Astrocyte of the spinal cord (primary cell): ENCODE results near the gene BRD4.

Experiments used
- DNase-seq: peaks from one replicate; pipeline ENCODE4 v3.0.0; 2011; ENCODE audit warnings: low read depth, low spot score
- H3K4me3 ChIP-seq: 2 replicates; pipeline ENCODE4 v1.5.1; 2011; ENCODE audit warnings: low read depth, mild to moderate bottlenecking, low read length, moderate library complexity
- in situ Hi-C: cut with HindIII; loops from 2 replicates; pipeline ENCODE4 v1.10.0; 2017; ENCODE audit warnings: low sequenced_read_pairs
- TF ChIP-seq, protein P1 (sequence below): IDR thresholded peaks from 2 replicates; pipeline ENCODE4 v1.5.1; 2012; ENCODE audit warnings: low read depth, mild to moderate bottlenecking, low read length, inconsistent platforms

Gene BRD4

GRCh38 chr19:15374796-15375440 is 42.6 kb upstream of the BRD4 start:
- no peak for DNase-seq
- in situ Hi-C loops = no loop called here
- no peak overlapping the region for H3K4me3 ChIP-seq
- TF ChIP-seq, protein P1, sequence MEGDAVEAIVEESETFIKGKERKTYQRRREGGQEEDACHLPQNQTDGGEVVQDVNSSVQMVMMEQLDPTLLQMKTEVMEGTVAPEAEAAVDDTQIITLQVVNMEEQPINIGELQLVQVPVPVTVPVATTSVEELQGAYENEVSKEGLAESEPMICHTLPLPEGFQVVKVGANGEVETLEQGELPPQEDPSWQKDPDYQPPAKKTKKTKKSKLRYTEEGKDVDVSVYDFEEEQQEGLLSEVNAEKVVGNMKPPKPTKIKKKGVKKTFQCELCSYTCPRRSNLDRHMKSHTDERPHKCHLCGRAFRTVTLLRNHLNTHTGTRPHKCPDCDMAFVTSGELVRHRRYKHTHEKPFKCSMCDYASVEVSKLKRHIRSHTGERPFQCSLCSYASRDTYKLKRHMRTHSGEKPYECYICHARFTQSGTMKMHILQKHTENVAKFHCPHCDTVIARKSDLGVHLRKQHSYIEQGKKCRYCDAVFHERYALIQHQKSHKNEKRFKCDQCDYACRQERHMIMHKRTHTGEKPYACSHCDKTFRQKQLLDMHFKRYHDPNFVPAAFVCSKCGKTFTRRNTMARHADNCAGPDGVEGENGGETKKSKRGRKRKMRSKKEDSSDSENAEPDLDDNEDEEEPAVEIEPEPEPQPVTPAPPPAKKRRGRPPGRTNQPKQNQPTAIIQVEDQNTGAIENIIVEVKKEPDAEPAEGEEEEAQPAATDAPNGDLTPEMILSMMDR = no peak

DNA sequence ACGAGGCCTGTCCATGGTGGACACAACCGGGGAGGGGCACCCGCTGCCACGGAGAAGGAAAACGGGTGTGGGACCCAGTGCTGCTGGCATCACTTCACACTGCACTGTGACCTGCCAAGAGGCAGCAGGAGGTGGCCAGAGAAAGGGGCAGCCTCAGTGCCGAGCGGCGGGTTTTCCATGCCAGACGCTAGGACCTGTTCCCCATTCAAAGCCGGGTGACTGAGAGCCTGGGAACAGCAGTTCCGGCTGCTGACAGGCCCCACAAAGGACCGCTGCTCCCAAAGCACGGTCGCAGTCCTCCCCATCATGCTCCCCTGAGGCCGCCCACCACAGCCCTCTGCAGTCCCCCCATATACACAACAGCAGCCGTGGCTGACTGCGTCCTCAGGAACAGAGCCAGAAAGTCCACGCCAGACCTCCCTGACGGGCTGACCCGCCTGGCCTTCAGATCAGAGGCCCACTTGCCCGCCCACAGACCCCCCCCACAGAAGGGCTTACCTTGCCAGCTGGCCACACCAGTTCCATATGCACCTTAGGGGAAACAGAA is 41.8 kb upstream of the BRD4 start:
- no peak overlapping the region for H3K4me3 ChIP-seq
- no peak for DNase-seq
- in situ Hi-C loops = no loop called here
- TF ChIP-seq, protein P1 = no peak

DNA sequence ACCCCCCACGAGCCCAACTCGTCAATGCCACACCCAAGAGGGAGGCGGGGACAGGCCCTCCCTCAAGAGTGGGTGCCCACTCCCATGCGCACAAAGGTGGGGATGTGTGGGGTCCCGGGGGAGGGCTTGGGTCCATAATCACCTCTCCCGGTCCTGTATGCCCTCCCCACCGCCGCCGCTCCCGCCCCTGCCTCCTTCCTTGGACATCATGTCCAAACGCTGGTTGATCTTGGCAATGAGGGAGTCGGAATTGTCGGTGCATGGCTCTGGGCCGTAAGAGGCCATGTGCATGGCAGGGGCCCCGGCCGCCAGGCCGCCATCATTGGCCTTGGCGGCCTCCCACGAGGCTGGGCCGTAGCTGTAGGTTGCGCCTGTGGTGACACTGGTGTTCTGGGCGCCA is 41.3 kb upstream of the BRD4 start:
- no peak for DNase-seq
- TF ChIP-seq, protein P1 = no peak
- in situ Hi-C loops = no loop called here
- H3K4me3 ChIP-seq = no peak overlapping the region

DNA sequence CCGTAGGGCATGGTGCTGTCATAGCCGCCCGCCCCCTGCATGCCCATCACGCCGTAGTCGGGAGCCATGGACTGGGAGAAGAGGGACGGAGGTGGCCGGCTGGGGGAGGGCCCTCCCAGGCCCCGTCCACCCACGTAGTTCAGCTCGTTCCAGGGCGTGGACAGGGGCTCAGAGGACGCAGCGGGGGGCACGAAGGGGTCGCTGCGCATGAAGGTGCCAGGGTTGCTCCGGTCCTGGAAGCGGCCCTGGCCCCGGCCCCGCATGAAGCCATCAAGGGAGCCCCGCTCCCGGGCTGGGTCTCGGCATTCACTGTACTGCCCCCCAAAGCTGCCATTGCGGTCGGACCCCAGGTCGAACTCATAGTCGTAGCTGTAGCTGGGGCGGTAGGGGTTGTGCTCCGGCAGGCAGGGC is 40.6 kb upstream of the BRD4 start:
- TF ChIP-seq, protein P1 = no peak
- H3K4me3 ChIP-seq = no peak overlapping the region
- in situ Hi-C loops = no loop called here
- DNase-seq = no peak

DNA sequence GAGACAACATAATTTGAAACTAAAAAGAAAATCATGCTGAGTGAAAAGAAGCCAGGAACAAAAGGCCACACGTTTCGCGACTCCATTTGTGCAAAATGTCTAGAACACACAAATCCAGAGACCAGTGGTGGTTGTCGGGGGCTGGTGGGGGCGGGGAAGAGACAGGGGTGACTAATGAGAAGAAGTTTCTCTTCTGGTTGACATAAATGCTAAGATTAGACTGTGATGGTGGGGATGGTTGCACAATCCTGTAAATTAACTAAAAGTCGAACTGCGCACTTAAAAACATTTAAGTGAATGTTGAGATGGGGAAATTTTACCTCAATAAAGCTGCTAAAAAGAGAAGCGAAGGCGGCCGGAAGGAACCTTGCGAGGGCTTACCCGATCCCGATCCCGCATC is 40.1 kb upstream of the BRD4 start:
- TF ChIP-seq, protein P1 = no peak
- no peak for DNase-seq
- no peak overlapping the region for H3K4me3 ChIP-seq

GRCh38 chr19:15371786-15372380 is 39.5 kb upstream of the BRD4 start:
- in situ Hi-C loops = no loop called here
- DNase-seq = no peak
- TF ChIP-seq, protein P1 = no peak
- no peak overlapping the region for H3K4me3 ChIP-seq

More for the DNA sequence above, 40.1 kb upstream of the BRD4 start:
- in situ Hi-C loops = no loop called here
